Nephron (organoid): ENCODE data around the gene UBL7.

ENCODE experiments used
- H3K27ac Mint-ChIP-seq, 3 experiments: 2 replicates each; pipeline ENCODE4 v1.8.0; 2020; ENCODE audit warnings: mixed read lengths in 3 of 3, mild to moderate bottlenecking in 2 of 3, moderate library complexity in 1 of 3
- H3K27me3 Mint-ChIP-seq: 2 replicates; pipeline ENCODE4 v1.8.0; 2021; ENCODE audit warnings: low read depth, mild to moderate bottlenecking, moderate library complexity, mixed read lengths
- H3K36me3 Mint-ChIP-seq: 2 replicates; pipeline ENCODE4 v1.8.0; 2020; ENCODE audit warnings: low read depth, mixed read lengths
- H3K4me1 Mint-ChIP-seq: 2 replicates; pipeline ENCODE4 v1.8.0; 2020; ENCODE audit warnings: mixed read lengths
- H3K4me3 Mint-ChIP-seq, 3 experiments: 2 replicates each; pipeline ENCODE4 v1.8.0; 2020; ENCODE audit warnings: mild to moderate bottlenecking in 3 of 3, mixed read lengths in 3 of 3, moderate library complexity in 2 of 3
- H3K9me3 Mint-ChIP-seq: 2 replicates; pipeline ENCODE4 v1.8.0; 2020; ENCODE audit warnings: mixed read lengths
- TF ChIP-seq, protein P1 (sequence below), 3 experiments: fragments of 200-600 bp; sonication (generic); IDR thresholded peaks; one replicate each; pipeline ENCODE4 v1.5.0; 2021; ENCODE audit warnings: antibody characterized with exemption in 3 of 3; ENCODE audit not compliant: unreplicated experiment in 3 of 3

The UBL7 gene

GRCh38 chr15:74429781-74430400 lies 31.1 kb downstream of the UBL7 start:
- H3K4me3 Mint-ChIP-seq: peak overlapping the region in 2 of 3 experiments; percentile 26 to 53
- H3K27ac Mint-ChIP-seq: peak overlapping the region in 1 of 3 experiments; percentile 45
- no peaks in the 10 kb centered on the region for H3K9me3 Mint-ChIP-seq
- H3K36me3 Mint-ChIP-seq: no peaks in the 10 kb centered on the region
- peaks cover 29% of the 10 kb centered on the region for H3K27me3 Mint-ChIP-seq
- TF ChIP-seq, protein P1, sequence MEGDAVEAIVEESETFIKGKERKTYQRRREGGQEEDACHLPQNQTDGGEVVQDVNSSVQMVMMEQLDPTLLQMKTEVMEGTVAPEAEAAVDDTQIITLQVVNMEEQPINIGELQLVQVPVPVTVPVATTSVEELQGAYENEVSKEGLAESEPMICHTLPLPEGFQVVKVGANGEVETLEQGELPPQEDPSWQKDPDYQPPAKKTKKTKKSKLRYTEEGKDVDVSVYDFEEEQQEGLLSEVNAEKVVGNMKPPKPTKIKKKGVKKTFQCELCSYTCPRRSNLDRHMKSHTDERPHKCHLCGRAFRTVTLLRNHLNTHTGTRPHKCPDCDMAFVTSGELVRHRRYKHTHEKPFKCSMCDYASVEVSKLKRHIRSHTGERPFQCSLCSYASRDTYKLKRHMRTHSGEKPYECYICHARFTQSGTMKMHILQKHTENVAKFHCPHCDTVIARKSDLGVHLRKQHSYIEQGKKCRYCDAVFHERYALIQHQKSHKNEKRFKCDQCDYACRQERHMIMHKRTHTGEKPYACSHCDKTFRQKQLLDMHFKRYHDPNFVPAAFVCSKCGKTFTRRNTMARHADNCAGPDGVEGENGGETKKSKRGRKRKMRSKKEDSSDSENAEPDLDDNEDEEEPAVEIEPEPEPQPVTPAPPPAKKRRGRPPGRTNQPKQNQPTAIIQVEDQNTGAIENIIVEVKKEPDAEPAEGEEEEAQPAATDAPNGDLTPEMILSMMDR (IDR thresholded peaks at IDR 0.05; ENCODE audit: unreplicated experiment in 3 of 3): no peak
- H3K4me1 Mint-ChIP-seq: peaks cover 53% of the 10 kb centered on the region

DNA sequence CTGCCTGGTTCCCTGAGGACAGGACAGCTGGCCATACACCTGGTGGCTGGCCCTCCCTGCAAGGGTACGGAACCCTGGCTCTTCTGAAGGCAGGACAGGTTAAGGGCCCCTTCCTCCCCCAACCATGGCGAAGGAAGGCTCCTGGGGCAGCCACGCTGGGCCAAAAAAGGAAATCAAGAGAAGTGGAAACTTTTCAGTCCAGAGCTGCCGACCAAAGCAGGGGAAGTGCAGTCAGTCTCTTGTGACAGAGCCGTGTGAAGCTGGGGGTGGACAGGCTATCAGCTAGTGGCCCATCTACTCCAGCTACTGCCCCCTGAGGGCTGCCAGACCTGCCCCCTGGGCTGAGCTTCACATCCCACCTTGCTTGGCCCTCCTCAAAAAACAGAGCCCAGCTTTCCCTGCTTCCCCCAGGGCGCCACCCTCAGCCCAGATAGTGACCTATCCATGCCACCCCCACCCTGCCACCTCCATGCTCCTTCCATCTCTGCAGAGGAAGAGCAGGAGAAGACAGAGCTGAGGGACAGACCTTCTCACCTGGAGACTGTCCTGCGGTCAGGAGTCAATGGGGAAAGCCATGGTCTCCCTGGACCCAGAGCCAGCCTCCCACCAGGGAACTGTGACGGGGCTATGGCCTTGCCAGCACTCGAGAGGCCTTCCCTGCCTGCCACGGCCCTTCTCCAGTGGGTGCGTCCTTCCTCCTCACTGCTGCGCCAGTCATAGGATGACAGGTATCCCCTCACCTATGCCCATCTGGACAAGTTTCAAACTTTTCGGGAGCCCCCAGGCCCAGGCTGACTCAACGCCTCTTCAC lies 31.8 kb downstream of the UBL7 start:
- Mint-ChIP-seq H3K27ac (peak overlapping the region in 1 of 3 experiments; percentile 81), H3K4me1 (peaks cover 53% of the 10 kb centered on the region), H3K4me3 (no peak overlapping the region), H3K27me3 (peaks cover 26% of the 10 kb centered on the region), H3K9me3 (no peaks in the 10 kb centered on the region), H3K36me3 (no peaks in the 10 kb centered on the region)
- TF ChIP-seq, protein P1 (IDR thresholded peaks at IDR 0.05; ENCODE audit: unreplicated experiment in 3 of 3): no peak

DNA sequence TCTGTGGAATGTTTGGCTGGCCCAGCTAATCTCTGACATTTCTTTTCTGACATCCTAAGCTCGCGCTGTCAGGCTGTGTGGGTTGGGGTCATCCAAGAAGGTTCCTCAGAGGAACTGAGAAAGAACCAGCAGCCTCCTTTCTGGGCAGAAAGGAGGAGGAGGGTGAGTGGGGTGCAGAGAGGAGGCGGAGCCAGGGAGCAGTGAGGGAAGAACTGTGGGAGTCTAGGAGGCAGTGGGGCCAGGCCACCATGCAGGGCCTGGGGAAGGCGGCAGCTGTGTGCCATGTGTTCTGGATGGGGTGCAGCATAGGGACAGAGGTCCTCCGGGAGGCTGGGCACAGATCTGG lies 32.5 kb downstream of the UBL7 start:
- Mint-ChIP-seq H3K4me1 (peaks cover 58% of the 10 kb centered on the region), H3K36me3 (no peaks in the 10 kb centered on the region), H3K4me3 (peak overlapping the region in 2 of 3 experiments; percentile 49 to 62), H3K9me3 (no peaks in the 10 kb centered on the region), H3K27me3 (peaks cover 26% of the 10 kb centered on the region), H3K27ac (peak overlapping the region; percentile 24 to 81 (median 42))
- TF ChIP-seq, protein P1 (IDR thresholded peaks at IDR 0.05; ENCODE audit: unreplicated experiment in 3 of 3): no peak

GRCh38 chr15:74427607-74428441 lies 33.1 kb downstream of the UBL7 start:
- TF ChIP-seq, protein P1 (IDR thresholded peaks at IDR 0.05; ENCODE audit: unreplicated experiment in 3 of 3): no peak
- Mint-ChIP-seq H3K4me3 (no peak overlapping the region), H3K27ac (peak overlapping the region in 2 of 3 experiments; percentile 24 to 81), H3K9me3 (no peaks in the 10 kb centered on the region), H3K4me1 (peaks cover 62% of the 10 kb centered on the region), H3K27me3 (peaks cover 26% of the 10 kb centered on the region), H3K36me3 (no peaks in the 10 kb centered on the region)

DNA sequence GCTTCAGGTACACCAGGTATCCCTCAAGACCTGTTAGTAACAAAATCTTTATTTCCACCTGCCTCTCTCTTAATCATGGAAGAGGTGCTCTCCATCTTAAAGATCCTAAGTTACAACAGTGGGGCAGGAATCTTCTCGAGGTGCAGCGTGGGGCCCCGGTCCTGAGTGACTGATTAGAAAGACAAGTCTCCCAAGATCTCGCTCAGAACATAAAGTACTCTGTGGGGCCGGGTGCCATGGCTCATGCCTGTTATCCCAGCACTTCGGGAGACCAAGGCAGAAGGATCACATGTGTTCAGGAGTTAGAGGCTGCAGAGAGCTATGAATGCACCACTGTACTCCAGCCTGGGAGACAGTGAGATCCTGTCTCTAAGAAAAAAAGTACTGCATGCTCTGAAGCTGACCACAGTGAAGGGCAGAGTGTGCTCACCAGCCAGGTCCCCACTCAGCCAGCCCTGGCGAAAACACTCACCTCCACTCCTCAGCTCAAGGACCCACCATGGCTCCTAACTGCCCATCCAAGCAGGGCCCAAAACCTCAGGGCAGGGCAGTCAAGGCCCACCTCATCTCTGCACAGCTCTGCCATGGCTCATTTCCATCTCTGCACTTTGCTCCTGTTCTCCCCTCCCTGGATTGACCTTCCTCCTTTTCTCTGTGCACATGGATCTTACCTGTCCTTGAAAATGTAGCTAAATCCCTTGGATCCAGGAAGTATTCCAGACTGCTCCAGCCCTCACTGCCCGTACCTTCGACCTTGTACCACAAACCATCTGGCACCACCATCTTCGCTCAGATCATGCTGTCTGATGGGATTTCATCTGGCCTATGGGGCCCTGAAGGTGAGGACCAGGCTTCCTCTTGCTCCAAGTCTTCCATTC lies 34.3 kb downstream of the UBL7 start:
- Mint-ChIP-seq H3K27ac (peak overlapping the region in 1 of 3 experiments; percentile 27), H3K36me3 (no peaks in the 10 kb centered on the region), H3K4me3 (no peak overlapping the region), H3K4me1 (peaks cover 63% of the 10 kb centered on the region), H3K9me3 (no peaks in the 10 kb centered on the region), H3K27me3 (peaks cover 15% of the 10 kb centered on the region)
- TF ChIP-seq, protein P1 (IDR thresholded peaks at IDR 0.05; ENCODE audit: unreplicated experiment in 3 of 3): no peak
